HepG2 (cell line): Measurements from ENCODE around the gene RAD9A. TPM values are rescaled to one million over a fixed set of nuclear protein-coding genes. Genes with fewer than 3 reads are reported as not detected.

Source experiments
- ASH2L ChIP-seq: fragments of 300-600, 200-600 bp; sonication (generic); IDR thresholded peaks from 2 replicates; pipeline ENCODE4 v1.7.0; 2017; ENCODE audit warnings: low read depth, mild to moderate bottlenecking, moderate library complexity, mixed read lengths, low read length; ENCODE audit not compliant: insufficient read length
- CAMTA2 ChIP-seq: sonication (generic); formaldehyde crosslinking; IDR thresholded peaks from 2 replicates; pipeline ENCODE4 v1.4.0; 2020; ENCODE audit warnings: mild to moderate bottlenecking, missing genetic modification reagents, borderline replicate concordance
- CTCF ChIP-seq: sonication (generic); formaldehyde crosslinking; IDR thresholded peaks from 2 replicates; pipeline ENCODE4 v1.5.0; 2020; ENCODE audit warnings: mild to moderate bottlenecking, missing genetic modification reagents, moderate library complexity
- HDAC1 ChIP-seq: sonication (generic); formaldehyde crosslinking; IDR thresholded peaks from 2 replicates; pipeline ENCODE4 v1.5.1; 2020; ENCODE audit warnings: mild to moderate bottlenecking, missing genetic modification reagents
- MEIS2 ChIP-seq: sonication (generic); formaldehyde crosslinking; IDR thresholded peaks from 2 replicates; pipeline ENCODE4 v1.9.0; 2021; ENCODE audit warnings: mild to moderate bottlenecking, missing genetic modification reagents
- MZF1 ChIP-seq: sonication (generic); formaldehyde crosslinking; IDR thresholded peaks from 2 replicates; pipeline ENCODE4 v1.8.1; 2023; ENCODE audit warnings: mild to moderate bottlenecking, missing genetic modification reagents, borderline replicate concordance
- PCBP2 ChIP-seq: fragments of 200-400 bp; formaldehyde crosslinking; optimal IDR thresholded peaks from 2 replicates; pipeline ENCODE3; 2018; ENCODE audit warnings: low read length, low read depth; ENCODE audit not compliant: poor library complexity, severe bottlenecking
- ZFY ChIP-seq: sonication (generic); formaldehyde crosslinking; IDR thresholded peaks from 2 replicates; pipeline ENCODE4 v1.4.0; 2020; ENCODE audit warnings: missing genetic modification reagents
- ZNF224 ChIP-seq: sonication (generic); formaldehyde crosslinking; IDR thresholded peaks from 2 replicates; pipeline ENCODE4 v1.5.0; 2020; ENCODE audit warnings: mild to moderate bottlenecking, missing genetic modification reagents
- ZNF33A ChIP-seq: sonication (generic); formaldehyde crosslinking; IDR thresholded peaks from 2 replicates; pipeline ENCODE4 v1.5.1; 2020; ENCODE audit warnings: missing genetic modification reagents, mild to moderate bottlenecking, moderate library complexity, borderline replicate concordance
- ZNF431 ChIP-seq: sonication (generic); formaldehyde crosslinking; IDR thresholded peaks from 2 replicates; pipeline ENCODE4 v1.9.0; 2022; ENCODE audit warnings: missing genetic modification reagents, low read depth, mild to moderate bottlenecking, borderline replicate concordance
- ZNF616 ChIP-seq: sonication (generic); formaldehyde crosslinking; IDR thresholded peaks from 2 replicates; pipeline ENCODE4 v1.5.0; 2020; ENCODE audit warnings: low read depth, mild to moderate bottlenecking, missing genetic modification reagents
- ZNF776 ChIP-seq: sonication (generic); formaldehyde crosslinking; IDR thresholded peaks from 2 replicates; pipeline ENCODE4 v1.4.0; 2020; ENCODE audit warnings: mild to moderate bottlenecking, missing genetic modification reagents
- polyA plus RNA-seq, 8 experiments: library from polyadenylated mRNA; depleted of rRNA in 3 of 8; stranded (reverse) in 7 of 8; unstranded in 1 of 8; fragments of >200 nt; fragmentation: Illumina TruSeq in 4 of 8; extraction: Trizol in 4 of 8; gene quantifications; 2 replicates each; pipeline versions ENCODE4 v1.2.1 to v1.2.3, GENCODE V29; 2011 to 2016; ENCODE audit warnings: low read depth in 4 of 8, missing spikeins in 1 of 8, mixed read lengths in 1 of 8; ENCODE audit not compliant: insufficient read depth in 1 of 8
- total RNA-seq, 5 experiments: library from RNA; depleted of rRNA; stranded (reverse); fragments of >200 nt; fragmentation: Illumina TruSeq; extraction: Trizol; gene quantifications; 2 replicates each; pipeline ENCODE4 v1.2.3, GENCODE V29; 2016; ENCODE audit warnings: low read depth in 1 of 5
- TF ChIP-seq, protein P1 (sequence below): sonication (generic); formaldehyde crosslinking; conservative IDR thresholded peaks from 2 replicates; pipeline ENCODE4 v1.8.0; 2022; ENCODE audit warnings: low read depth, missing genetic modification reagents
- TF ChIP-seq, protein P2 (sequence below): sonication (generic); formaldehyde crosslinking; IDR thresholded peaks from 2 replicates; pipeline ENCODE4 v1.5.0; 2020; ENCODE audit warnings: missing genetic modification reagents
- TF ChIP-seq, protein P3 (sequence below): sonication (generic); formaldehyde crosslinking; IDR thresholded peaks from 2 replicates; pipeline ENCODE4 v1.8.1; 2023; ENCODE audit warnings: missing genetic modification reagents, inconsistent platforms, borderline replicate concordance
- TF ChIP-seq, protein P4 (sequence below): sonication (generic); formaldehyde crosslinking; IDR thresholded peaks from 2 replicates; pipeline ENCODE4 v1.4.0; 2020; ENCODE audit warnings: low read depth, missing genetic modification reagents

RAD9A gene
- total and polyA plus RNA-seq, 2 of the 13 experiments (the other 11 are each of a cell fraction or from before 2014, with no cell fraction given): 10.1 to 15.7 TPM

DNA sequence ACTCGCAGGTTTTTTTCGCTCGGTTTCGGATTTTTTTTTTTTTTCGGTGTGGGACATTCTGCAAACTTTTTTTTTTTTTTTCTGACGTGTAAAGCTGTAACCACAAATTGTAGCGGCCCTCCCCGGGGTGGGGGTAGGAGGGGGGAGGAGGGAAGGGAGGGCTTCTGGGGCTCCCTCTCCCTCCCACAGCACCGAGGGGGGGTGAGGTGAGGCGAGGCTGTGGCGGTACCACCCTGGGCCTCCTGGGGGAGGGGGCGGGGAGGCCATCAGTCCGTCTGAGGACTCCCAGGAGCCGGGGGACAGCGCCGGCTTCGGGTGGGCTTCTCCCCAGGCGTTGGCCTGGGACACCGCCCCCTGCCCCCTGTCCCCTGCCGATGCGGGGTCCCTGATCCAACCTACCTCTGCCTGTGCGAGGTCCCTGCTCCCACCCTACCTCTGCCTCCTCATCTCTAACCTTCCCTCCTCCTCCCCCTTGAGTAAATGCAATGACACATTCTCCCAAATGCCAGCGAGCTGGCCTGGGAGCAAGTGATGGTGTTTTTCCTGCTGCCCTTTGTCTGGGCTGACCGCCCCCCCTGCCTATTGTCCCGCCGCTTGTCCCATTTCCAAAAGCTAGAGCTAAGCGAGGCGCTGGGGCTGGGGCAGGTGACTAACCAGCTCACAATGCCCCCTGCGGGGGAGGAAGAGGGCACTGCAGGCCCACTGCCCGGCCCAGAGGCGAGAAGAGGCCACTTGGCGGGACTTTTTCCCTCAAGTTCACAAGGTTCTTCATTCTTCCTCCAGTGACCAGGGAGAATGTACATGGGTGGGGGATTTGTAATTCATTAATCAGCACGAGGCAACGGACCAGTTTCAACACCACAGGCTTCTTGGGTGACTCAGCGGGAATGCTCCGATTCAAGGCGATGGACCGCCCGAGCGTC, 17.9 kb upstream of the RAD9A start (continued):
- TF ChIP-seq, protein P1, sequence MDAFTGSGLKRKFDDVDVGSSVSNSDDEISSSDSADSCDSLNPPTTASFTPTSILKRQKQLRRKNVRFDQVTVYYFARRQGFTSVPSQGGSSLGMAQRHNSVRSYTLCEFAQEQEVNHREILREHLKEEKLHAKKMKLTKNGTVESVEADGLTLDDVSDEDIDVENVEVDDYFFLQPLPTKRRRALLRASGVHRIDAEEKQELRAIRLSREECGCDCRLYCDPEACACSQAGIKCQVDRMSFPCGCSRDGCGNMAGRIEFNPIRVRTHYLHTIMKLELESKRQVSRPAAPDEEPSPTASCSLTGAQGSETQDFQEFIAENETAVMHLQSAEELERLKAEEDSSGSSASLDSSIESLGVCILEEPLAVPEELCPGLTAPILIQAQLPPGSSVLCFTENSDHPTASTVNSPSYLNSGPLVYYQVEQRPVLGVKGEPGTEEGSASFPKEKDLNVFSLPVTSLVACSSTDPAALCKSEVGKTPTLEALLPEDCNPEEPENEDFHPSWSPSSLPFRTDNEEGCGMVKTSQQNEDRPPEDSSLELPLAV (CRISPR knock-in tag): no peak
- TF ChIP-seq, protein P2, sequence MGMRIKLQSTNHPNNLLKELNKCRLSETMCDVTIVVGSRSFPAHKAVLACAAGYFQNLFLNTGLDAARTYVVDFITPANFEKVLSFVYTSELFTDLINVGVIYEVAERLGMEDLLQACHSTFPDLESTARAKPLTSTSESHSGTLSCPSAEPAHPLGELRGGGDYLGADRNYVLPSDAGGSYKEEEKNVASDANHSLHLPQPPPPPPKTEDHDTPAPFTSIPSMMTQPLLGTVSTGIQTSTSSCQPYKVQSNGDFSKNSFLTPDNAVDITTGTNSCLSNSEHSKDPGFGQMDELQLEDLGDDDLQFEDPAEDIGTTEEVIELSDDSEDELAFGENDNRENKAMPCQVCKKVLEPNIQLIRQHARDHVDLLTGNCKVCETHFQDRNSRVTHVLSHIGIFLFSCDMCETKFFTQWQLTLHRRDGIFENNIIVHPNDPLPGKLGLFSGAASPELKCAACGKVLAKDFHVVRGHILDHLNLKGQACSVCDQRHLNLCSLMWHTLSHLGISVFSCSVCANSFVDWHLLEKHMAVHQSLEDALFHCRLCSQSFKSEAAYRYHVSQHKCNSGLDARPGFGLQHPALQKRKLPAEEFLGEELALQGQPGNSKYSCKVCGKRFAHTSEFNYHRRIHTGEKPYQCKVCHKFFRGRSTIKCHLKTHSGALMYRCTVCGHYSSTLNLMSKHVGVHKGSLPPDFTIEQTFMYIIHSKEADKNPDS (CRISPR knock-in tag): no peak
- TF ChIP-seq ZFY (CRISPR knock-in tag): peak; percentile 13; the same call in 1 of the 2 replicates
- no peak for TF ChIP-seq PCBP2
- no peak for TF ChIP-seq MEIS2 (CRISPR knock-in tag)
- TF ChIP-seq HDAC1 (CRISPR knock-in tag): no peak
- TF ChIP-seq ZNF616 (CRISPR knock-in tag): no peak
- TF ChIP-seq, protein P3, sequence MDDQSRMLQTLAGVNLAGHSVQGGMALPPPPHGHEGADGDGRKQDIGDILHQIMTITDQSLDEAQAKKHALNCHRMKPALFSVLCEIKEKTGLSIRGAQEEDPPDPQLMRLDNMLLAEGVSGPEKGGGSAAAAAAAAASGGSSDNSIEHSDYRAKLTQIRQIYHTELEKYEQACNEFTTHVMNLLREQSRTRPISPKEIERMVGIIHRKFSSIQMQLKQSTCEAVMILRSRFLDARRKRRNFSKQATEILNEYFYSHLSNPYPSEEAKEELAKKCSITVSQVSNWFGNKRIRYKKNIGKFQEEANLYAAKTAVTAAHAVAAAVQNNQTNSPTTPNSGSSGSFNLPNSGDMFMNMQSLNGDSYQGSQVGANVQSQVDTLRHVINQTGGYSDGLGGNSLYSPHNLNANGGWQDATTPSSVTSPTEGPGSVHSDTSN: no peak
- no peak for TF ChIP-seq MZF1 (CRISPR knock-in tag)
- TF ChIP-seq CTCF (CRISPR knock-in tag): peak; percentile 72
- TF ChIP-seq ZNF33A (CRISPR knock-in tag): no peak
- TF ChIP-seq ZNF224 (CRISPR knock-in tag): no peak
- TF ChIP-seq CAMTA2 (CRISPR knock-in tag): no peak
- TF ChIP-seq ZNF776 (CRISPR knock-in tag): no peak
- TF ChIP-seq, protein P4, sequence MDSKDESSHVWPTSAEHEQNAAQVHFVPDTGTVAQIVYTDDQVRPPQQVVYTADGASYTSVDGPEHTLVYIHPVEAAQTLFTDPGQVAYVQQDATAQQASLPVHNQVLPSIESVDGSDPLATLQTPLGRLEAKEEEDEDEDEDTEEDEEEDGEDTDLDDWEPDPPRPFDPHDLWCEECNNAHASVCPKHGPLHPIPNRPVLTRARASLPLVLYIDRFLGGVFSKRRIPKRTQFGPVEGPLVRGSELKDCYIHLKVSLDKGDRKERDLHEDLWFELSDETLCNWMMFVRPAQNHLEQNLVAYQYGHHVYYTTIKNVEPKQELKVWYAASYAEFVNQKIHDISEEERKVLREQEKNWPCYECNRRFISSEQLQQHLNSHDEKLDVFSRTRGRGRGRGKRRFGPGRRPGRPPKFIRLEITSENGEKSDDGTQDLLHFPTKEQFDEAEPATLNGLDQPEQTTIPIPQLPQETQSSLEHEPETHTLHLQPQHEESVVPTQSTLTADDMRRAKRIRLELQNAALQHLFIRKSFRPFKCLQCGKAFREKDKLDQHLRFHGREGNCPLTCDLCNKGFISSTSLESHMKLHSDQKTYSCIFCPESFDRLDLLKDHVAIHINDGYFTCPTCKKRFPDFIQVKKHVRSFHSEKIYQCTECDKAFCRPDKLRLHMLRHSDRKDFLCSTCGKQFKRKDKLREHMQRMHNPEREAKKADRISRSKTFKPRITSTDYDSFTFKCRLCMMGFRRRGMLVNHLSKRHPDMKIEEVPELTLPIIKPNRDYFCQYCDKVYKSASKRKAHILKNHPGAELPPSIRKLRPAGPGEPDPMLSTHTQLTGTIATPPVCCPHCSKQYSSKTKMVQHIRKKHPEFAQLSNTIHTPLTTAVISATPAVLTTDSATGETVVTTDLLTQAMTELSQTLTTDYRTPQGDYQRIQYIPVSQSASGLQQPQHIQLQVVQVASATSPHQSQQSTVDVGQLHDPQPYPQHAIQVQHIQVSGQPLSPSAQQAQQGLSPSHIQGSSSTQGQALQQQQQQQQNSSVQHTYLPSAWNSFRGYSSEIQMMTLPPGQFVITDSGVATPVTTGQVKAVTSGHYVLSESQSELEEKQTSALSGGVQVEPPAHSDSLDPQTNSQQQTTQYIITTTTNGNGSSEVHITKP (CRISPR knock-in tag): peak; percentile 58; the same call in 1 of the 2 replicates
- no peak for TF ChIP-seq ZNF431 (CRISPR knock-in tag)
- no peak for TF ChIP-seq ASH2L
